Measurements from ENCODE around the gene FAM151A.

- no peak for TF ChIP-seq CTCF (IDR thresholded peaks at IDR 0.05; ENCODE audit: low read depth, low read length)
- TF ChIP-seq POLR2A (IDR thresholded peaks at IDR 0.05; ENCODE audit: extremely low read depth, insufficient read length): no peak
These were observed 14.6 kb downstream of the FAM151A start for GRCh38 chr1:54608566-54609230.
